ENCODE results near the gene MLC1.

Gene MLC1

DNA sequence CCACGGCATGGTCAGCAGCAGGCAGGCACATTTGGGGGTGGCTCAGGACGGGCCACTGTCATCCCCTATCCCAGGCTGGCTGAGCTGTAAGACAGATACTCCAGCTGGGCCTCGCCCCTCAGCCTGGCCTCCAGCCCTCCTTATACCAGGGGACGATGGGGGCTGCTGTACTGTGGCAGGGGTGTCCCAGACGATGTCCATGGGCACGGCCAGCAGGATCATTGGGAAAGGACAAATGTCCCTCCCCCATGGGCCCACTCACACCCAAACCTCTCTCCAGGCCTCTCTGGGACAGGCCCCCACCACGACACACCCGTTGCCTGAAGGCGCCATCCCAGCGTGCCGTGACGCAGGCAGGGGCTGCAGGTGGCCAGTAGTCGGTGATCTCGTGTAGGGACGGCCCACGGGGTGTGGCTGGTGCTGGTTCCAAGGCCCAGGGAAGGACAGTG lies 71.1 kb downstream of the MLC1 start:
- no peak for DNase-seq

DNA sequence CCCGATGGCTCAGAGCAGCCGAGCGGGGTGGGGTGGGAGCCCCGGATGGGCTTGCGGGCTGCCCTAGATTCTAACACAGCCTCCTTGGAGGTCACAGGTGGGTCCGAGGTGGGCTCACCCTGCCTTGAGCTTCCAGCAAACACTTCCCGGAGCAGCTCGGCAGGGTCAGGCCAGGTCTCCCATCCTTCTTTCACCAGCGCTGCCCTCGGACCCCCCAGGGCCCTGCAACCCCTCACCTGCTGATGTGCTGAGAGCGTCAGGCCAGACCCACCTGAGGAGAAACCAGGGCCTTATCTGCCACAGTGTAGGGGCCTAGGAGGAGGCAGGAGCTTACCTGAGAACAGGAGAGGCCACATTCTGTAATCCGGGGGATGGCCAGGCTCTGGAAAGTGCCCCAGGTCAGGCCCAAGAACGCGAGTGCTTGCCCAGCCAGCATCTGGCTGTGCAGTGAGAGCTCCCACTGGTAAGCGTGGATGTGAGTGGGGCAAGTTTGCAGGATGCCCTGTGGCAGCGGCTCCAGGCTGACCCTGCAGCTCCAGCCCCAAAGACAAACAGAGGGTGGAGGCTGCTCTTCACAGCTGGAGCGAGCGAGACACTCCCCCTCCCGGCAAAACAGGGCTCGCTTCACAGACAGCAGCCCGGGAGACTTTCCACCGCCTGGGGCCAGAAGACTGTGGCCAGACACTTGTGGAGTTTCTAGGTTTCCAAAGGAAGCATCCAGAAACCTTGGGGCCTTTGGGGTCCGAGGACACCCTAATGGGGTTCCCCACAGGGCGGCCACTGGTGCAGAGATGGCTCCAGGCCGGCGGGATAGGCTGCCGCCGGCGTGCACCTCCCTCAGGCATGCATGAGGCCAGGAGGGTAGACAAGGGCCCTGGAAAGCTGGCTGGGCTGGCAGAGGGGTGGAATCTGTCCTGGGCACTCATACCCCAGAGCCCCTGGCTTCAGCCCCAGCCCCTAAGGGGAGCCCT lies 72.7 kb downstream of the MLC1 start, which contains the start of gene IL17REL:
IL17REL (minus strand) TSS at position 555 of the 971 bp plus-strand sequence; CDS start at position 436, 119 bp downstream.
- DNase-seq: no peak

DNA sequence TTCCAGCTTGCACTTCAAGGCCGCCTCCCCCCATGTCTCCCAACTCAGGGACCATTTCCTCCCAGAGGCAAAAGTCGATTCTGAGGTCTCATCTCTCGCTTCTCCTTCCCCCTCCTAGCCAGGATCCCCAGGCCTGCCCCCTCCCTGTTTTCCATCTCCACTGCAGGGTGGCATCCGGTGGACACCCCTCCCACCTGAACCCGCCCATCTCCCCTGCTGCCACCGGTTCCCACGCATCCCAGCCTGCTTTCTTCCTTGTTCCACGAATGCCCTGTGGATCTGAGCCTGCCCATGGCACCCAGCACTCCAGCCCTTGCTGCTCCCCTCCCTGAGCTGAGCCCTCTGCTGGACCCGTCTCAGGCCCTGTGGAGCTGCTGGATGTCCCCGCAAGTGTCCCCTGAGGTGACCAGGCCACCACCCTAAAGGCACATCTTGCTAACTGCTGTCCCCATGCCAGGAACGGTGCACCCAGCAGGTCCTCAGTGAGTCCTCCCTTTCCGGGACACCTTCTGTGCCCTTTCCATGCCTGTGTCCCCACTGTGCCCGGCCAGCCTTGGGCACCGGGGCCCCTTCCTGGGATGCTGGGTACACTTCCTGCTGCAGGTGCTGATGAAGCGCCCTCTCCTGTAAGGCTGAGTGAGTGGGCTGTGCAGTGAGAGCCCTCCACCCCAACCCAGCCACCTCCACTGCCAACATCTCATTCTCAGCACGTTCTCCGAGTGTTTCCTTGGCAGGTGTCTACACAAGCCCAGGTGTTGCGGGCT lies 73.6 kb downstream of the MLC1 start:
- DNase-seq: no peak

DNA sequence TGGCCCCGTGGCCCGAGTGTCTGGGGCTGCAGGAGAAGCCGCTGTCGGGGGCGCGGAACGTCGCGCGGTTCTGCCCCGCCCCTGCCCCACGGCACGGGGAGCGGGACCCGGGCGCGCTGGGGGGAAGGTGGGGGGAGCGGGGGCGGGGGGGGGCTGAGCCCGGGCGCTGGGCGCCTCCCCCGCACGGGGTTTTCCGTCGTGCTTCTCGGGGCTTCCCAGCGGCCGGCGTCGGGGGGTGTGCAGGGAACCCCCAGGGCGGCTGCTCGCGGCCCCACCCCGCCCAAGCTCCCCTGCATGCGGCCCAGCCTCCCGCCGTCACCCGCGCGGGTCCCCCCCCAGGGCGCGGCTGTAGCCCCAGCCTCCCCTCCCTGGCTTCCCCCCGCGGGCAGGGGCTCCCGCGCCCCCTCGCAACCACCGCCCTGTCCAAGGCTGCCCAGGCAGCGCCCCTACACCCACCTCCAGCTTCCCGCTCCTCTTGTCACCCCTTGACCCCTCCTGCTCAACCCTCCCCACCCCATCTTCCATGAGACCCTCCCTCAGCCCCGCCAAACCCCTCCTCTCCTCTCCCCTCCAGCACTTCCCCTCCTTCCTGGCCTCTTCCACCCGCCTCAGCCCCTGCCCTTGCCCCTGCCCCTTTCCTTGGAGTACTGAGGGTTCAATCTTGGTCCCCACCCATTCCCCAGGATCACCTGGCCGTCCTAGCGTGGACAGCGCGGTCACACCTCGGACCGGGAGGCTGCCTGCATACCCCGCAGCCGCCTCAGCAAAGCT lies 74.4 kb downstream of the MLC1 start:
- DNase-seq: peak; percentile 60

DNA sequence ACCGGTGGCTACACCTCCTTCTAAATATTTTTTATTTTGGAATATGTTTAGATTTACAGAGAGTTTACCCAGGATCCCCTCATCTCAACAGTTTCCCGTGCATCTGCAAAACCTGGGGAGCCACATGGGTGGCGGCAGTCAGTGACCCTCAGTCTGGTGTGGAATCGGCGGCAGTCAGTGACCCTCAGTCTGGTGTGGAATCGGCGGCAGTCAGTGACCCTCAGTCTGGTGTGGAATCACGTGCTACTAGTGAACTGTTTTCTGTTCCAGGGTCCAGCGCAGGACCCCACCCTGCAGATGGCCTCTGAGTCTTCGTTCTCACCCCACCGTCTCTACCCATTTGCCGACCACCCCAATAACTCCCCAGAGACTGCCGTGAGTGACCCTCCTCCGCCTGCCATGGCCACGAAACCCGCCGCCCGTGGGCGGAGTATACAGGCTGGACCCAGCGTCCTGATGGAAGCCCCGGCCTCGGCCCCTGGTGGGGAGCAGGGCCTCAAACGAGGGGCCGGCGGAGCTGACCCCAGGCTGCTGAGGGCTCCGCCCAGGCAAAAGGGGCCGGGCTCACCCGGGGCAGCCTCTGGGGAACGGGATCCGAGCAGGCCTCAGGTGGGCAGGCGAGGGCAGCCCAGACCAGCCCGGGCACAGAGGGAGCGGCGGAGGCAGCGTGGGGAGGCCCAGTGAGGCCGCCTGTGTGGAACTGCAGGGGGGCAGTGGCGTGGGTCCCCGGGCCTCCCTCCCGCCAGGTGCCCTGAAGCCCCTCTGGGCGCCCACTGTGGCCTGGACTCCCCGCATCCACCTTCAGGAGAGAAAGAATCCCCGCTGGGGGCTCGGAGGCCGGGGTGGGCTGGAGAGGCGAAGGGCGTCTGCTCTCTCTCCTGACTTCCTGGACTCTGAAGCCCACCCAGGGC lies 75.2 kb downstream of the MLC1 start:
- no peak for DNase-seq
